ENCODE measurements around the gene NTSR1. TPM values are rescaled to one million over a fixed set of nuclear protein-coding genes. Genes with fewer than 3 reads are reported as not detected.

Gene NTSR1
- total RNA-seq, 2 donors from 2014 or later, result not detected

- H3K36me3 Mint-ChIP-seq (ENCODE audit: low read depth), result no peaks in the 10 kb centered on the region
- H3K27me3 Mint-ChIP-seq, result no peaks in the 10 kb centered on the region
- no peak overlapping the region for H3K27ac Mint-ChIP-seq
- no peak for ATAC-seq (replicated peaks)
- H3K4me3 Mint-ChIP-seq, result no peak overlapping the region
- peaks cover 11% of the 10 kb centered on the region for H3K4me1 Mint-ChIP-seq
- no peaks in the 10 kb centered on the region for H3K9me3 Mint-ChIP-seq
These were observed 61.7 kb downstream of the NTSR1 start for GRCh38 chr20:62770111-62770910.

DNA sequence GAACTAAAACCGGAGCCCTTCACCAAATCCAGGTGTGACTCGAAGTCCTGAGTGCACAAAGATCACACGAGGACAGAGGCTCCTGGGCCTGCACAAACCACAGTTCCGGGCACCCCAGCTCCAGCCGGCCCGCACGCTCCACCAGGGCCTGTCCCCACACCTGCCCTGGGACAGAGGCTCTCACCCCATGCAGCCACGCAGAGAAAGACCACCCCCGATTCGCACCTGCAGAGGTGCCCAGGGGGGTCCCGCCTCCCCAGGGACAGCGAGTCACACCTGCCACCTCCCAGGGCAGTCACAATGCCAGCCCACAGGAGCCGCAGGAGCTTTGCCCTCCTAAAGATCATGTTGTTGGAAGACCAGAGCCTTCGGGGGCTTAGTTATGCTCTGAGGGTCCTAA lies 62.3 kb downstream of the NTSR1 start:
- Mint-ChIP-seq H3K4me3 (no peak overlapping the region), H3K36me3 (ENCODE audit: low read depth) (no peaks in the 10 kb centered on the region), H3K9me3 (no peaks in the 10 kb centered on the region), H3K4me1 (peaks cover 17% of the 10 kb centered on the region), H3K27ac (no peak overlapping the region), H3K27me3 (no peaks in the 10 kb centered on the region)
- ATAC-seq (replicated peaks), result no peak

DNA sequence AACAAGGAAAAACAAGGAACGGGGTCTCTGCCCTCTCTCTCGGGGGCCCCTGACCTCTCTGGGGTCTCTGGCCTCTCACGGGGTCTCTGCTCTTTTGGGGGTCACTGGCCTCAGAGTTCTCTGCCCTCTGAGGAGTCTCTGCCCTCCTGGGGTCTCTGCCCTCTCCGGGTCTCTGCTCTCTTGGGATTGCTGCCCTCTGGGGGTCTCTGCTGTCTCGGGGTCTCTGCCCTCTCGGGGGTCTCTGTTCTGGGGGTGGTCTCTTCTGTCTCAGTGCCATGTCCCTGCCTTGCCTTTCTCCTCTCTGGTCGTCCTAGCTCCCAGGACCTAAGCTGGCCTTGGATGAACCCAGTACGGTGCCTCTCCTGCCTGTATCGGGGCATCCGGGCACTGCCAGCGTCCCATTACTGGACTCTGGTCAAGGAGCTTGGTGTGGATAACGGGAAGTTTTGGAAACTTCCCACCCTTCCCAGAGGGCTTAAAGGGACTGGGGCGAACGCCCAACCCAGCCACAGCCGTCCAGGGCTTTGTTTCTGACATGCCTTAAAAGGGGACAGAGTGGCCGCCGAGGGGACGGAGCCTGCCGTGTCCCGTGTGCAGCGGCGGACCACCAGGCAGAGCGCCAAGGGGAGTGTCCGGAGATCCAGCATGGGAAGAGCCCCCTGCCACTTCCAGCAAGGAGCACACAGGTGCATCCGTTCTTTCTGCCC lies 62.9 kb downstream of the NTSR1 start:
- Mint-ChIP-seq H3K27me3 (no peaks in the 10 kb centered on the region), H3K4me1 (peaks cover 21% of the 10 kb centered on the region), H3K9me3 (no peaks in the 10 kb centered on the region), H3K36me3 (ENCODE audit: low read depth) (no peaks in the 10 kb centered on the region), H3K27ac (no peak overlapping the region), H3K4me3 (no peak overlapping the region)
- ATAC-seq (replicated peaks), result no peak

DNA sequence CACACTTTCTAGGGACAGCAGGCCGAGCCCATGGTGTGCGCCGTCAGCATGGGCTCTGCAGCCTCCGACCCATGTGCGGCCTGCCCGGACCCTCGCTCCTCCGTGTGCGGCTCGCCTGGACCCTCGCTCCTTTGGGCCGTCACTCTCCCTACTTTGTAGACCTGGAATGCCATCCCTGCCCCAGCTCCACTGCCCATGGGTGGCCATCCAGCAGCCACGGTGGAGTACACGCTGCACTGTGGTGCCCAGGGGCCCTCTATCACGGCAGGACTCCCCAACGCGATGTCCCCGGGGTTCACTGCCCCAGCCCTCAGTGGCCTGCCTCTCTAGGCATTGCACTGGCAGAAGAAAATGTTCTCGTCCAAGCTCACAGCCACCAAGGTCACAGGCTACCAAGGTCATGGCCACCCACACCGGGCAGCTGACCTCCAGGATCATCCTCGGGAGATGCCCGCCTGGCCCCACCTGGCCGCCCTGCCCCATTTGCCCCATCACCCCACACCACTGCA lies 63.5 kb downstream of the NTSR1 start:
- Mint-ChIP-seq H3K4me1 (peaks cover 25% of the 10 kb centered on the region), H3K9me3 (no peaks in the 10 kb centered on the region), H3K27me3 (no peaks in the 10 kb centered on the region), H3K36me3 (ENCODE audit: low read depth) (no peaks in the 10 kb centered on the region), H3K4me3 (no peak overlapping the region), H3K27ac (no peak overlapping the region)
- no peak for ATAC-seq (replicated peaks)

DNA sequence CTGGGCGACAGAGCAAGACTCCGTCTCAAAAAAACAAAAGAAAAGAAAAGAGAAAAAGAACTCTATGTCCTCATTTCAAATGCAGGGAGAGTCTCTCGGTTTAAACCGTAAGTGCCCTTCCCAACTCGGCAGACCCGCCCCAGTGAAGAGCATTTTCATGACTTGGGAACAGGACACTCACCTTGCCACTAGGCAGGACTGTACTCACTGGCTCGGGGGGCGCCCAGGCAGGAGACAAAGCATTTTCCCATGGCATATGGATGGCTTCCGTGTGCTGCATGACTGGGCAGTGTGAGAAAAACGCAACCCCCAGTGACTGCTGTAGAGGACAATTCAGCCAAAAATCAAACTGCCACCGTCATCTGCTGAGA lies 64.0 kb downstream of the NTSR1 start:
- Mint-ChIP-seq H3K36me3 (ENCODE audit: low read depth) (no peaks in the 10 kb centered on the region), H3K4me3 (no peak overlapping the region), H3K27me3 (no peaks in the 10 kb centered on the region), H3K9me3 (no peaks in the 10 kb centered on the region), H3K27ac (no peak overlapping the region), H3K4me1 (peaks cover 23% of the 10 kb centered on the region)
- no peak for ATAC-seq (replicated peaks)

DNA sequence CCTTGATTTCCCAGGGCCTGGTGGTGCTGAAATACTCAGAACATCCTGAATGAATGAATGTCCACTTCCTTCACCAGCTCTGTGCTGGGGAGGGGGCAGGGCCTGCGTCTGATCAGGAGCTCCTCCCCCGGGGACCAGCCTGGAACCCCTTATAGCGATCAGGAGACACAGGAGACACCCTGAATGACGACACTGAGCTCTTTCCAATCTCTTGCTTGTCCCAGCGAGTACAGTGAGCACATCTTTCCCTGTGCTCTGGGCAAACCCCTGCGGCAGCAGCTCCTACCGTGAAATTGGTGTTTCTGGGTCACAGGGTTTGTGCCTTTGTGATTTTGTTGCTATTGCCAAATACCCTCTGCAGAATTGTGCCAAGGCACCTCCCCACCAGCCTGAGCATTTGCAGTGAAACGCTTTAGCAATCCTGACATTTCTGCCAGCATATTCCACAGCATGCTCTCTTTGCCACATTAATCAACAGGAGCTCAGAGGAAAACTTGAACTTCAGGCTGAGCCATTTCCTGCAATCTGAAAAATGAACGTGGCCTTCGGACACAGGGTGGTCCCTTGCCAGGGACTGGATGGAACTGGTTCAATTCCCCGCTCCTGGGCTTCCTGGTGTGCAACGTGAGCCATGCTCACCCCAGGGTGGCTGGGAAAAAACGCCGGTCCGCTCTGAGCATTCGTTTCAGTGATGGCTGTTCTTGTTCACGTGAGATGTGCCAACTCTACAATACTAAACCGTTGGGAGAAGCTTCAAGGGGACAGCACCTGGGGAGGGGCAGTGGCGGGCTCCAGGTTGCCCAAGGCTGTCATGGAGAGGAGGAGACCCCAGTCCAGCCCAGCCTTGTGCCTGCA lies 64.6 kb downstream of the NTSR1 start:
- Mint-ChIP-seq H3K27ac (no peak overlapping the region), H3K4me1 (peaks cover 23% of the 10 kb centered on the region), H3K36me3 (ENCODE audit: low read depth) (no peaks in the 10 kb centered on the region), H3K9me3 (no peaks in the 10 kb centered on the region), H3K27me3 (no peaks in the 10 kb centered on the region), H3K4me3 (no peak overlapping the region)
- no peak for ATAC-seq (replicated peaks)

GRCh38 chr20:62773845-62774714 lies 65.4 kb downstream of the NTSR1 start:
- Mint-ChIP-seq H3K4me3 (peak overlapping the region; percentile 23), H3K36me3 (ENCODE audit: low read depth) (no peaks in the 10 kb centered on the region), H3K4me1 (peaks cover 23% of the 10 kb centered on the region), H3K27ac (peak overlapping the region; percentile 48), H3K27me3 (no peaks in the 10 kb centered on the region), H3K9me3 (no peaks in the 10 kb centered on the region)
- no peak for ATAC-seq (replicated peaks)

DNA sequence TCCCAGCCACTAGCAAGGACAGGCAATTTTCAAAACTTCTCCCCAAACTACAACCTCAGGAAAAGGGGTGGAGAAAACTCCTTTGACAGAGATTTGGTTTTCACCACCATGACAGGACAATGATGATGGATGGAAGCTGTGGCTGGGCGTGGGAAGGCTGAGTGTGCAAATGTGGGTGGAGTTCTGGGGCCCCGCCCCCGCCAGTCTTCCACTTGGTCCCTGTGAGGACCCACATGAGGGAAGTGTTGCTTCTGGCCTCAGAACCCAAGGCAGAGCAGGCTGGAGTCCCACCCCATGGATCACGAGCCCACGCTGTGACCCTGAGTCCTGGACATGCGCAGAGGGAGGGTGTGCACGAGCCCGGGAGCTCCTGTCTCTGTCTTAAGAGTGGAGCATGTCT lies 66.1 kb downstream of the NTSR1 start:
- no peak overlapping the region for H3K27ac Mint-ChIP-seq
- no peaks in the 10 kb centered on the region for H3K36me3 Mint-ChIP-seq (ENCODE audit: low read depth)
- no peaks in the 10 kb centered on the region for H3K27me3 Mint-ChIP-seq
- ATAC-seq (replicated peaks), result peak; percentile 31
- H3K4me1 Mint-ChIP-seq, result peaks cover 23% of the 10 kb centered on the region
- peak overlapping the region; percentile 23 for H3K4me3 Mint-ChIP-seq
- H3K9me3 Mint-ChIP-seq, result no peaks in the 10 kb centered on the region

DNA sequence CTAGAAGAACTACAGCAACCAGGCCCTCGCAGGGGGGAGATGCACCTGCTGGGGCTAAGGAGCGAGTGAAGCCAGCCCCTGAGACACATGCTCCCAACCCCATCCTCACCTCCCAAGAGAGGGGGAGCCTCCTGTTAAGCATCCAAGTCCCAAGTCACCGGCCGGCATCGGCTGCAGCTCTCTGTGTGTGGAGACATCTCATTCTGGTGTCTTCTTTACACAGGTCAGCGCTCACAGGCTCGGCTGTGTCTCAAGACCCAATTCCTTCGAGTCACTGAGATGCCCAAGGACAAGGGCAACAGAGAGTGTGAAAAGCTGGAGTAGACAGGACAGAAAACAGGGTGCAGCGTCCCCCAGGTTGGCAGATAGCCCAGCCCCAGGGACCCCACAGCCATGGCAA lies 66.6 kb downstream of the NTSR1 start:
- Mint-ChIP-seq H3K27me3 (no peaks in the 10 kb centered on the region), H3K9me3 (no peaks in the 10 kb centered on the region), H3K36me3 (ENCODE audit: low read depth) (no peaks in the 10 kb centered on the region), H3K4me3 (peak overlapping the region; percentile 71), H3K27ac (peak overlapping the region; percentile 97), H3K4me1 (peaks cover 23% of the 10 kb centered on the region)
- no peak for ATAC-seq (replicated peaks)

GRCh38 chr20:62776035-62776691 lies 67.5 kb downstream of the NTSR1 start:
- Mint-ChIP-seq H3K27ac (peak overlapping the region; percentile 97), H3K27me3 (no peaks in the 10 kb centered on the region), H3K4me3 (peak overlapping the region; percentile 71), H3K9me3 (no peaks in the 10 kb centered on the region), H3K36me3 (ENCODE audit: low read depth) (no peaks in the 10 kb centered on the region), H3K4me1 (peaks cover 23% of the 10 kb centered on the region)
- ATAC-seq (replicated peaks), result no peak

- Mint-ChIP-seq H3K4me1 (peaks cover 23% of the 10 kb centered on the region), H3K27ac (peak overlapping the region; percentile 97), H3K9me3 (no peaks in the 10 kb centered on the region), H3K27me3 (no peaks in the 10 kb centered on the region), H3K4me3 (peak overlapping the region; percentile 71), H3K36me3 (ENCODE audit: low read depth) (no peaks in the 10 kb centered on the region)
- peak; percentile 79 for ATAC-seq (replicated peaks)
These were observed 68.3 kb downstream of the NTSR1 start for GRCh38 chr20:62776692-62777527.

DNA sequence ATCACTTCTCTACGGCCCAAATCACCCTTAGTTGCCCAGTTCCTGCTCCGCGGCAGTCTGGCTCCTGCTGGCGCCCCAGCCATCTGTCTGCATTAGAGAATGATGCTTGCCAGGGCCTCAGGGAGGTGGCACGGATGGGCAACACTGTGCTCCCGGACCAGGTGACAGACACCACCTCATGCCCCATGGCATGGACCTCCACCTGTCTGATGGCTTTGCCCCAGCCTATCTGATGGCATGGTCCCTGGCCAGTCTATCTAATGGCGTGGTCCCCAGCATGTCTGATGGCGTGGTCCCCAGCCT lies 68.8 kb downstream of the NTSR1 start:
- Mint-ChIP-seq H3K27me3 (no peaks in the 10 kb centered on the region), H3K9me3 (no peaks in the 10 kb centered on the region), H3K4me3 (peak overlapping the region; percentile 71), H3K36me3 (ENCODE audit: low read depth) (no peaks in the 10 kb centered on the region), H3K27ac (peak overlapping the region; percentile 97), H3K4me1 (peaks cover 23% of the 10 kb centered on the region)
- no peak for ATAC-seq (replicated peaks)

GRCh38 chr20:62778058-62778457 lies 69.4 kb downstream of the NTSR1 start:
- H3K27ac Mint-ChIP-seq, result peak overlapping the region; percentile 33
- no peaks in the 10 kb centered on the region for H3K27me3 Mint-ChIP-seq
- no peak overlapping the region for H3K4me3 Mint-ChIP-seq
- no peaks in the 10 kb centered on the region for H3K9me3 Mint-ChIP-seq
- no peak for ATAC-seq (replicated peaks)
- H3K4me1 Mint-ChIP-seq, result peaks cover 23% of the 10 kb centered on the region
- H3K36me3 Mint-ChIP-seq (ENCODE audit: low read depth), result no peaks in the 10 kb centered on the region

Data from activated T-helper 17 cell treated with anti-CD3 and anti-CD28 coated beads, Interleukin-2, amount 50 U/mL, for 72 hours (primary cell).